H1 (cell line): ENCODE data around the gene TMEM132A. TPM values are rescaled to one million over a fixed set of nuclear protein-coding genes. Genes with fewer than 3 reads are reported as not detected.

ENCODE experiments used
- CTCF ChIA-PET: fragments of 300-600 bp; sonication (Branson Sonifier 250); formaldehyde crosslinking; loops from one replicate; lab custom pipeline; 2021; ENCODE audit not compliant: partially characterized antibody; lab: Charles Lee
- POLR2A ChIA-PET: fragments of 300-600 bp; sonication (Branson Sonifier 250); formaldehyde crosslinking; loops from one replicate; lab custom pipeline; 2021; ENCODE audit warnings: inconsistent platforms; ENCODE audit not compliant: partially characterized antibody; lab: Charles Lee
- DNase-seq, 2 experiments: peaks; one replicate each; pipeline versions ENCODE4 v3.0.0 to v3.0.0-alpha.2; 2010 to 2022; ENCODE audit warnings: low spot score in 2 of 2, low read depth in 1 of 2, mixed read lengths in 1 of 2
- FAIRE-seq: peaks from 2 replicates; lab custom pipeline; 2011; peaks lifted over from hg19 to GRCh38; lab: Jason Lieb, UNC
- H2AFZ ChIP-seq: 2 replicates; pipeline ENCODE4 v1.8.1; 2012; ENCODE audit warnings: low read length, inconsistent platforms
- H2AK5ac ChIP-seq: 2 replicates; pipeline ENCODE4 v1.6.1; 2013; ENCODE audit warnings: low read depth, low read length
- H2BK120ac ChIP-seq: replicated peaks from 2 replicates; pipeline ENCODE3; 2013; ENCODE audit warnings: low read depth, low read length, inconsistent platforms
- H2BK12ac ChIP-seq: 2 replicates; pipeline ENCODE4 v1.6.1; 2013; ENCODE audit warnings: low read depth, low read length
- H2BK15ac ChIP-seq: 2 replicates; pipeline ENCODE4 v1.6.1; 2013; ENCODE audit warnings: low read length
- H2BK20ac ChIP-seq: 2 replicates; pipeline ENCODE4 v1.6.1; 2013; ENCODE audit warnings: low read length
- H2BK5ac ChIP-seq: 2 replicates; pipeline ENCODE4 v1.6.1; 2013; ENCODE audit warnings: low read depth, low read length
- H3K14ac ChIP-seq: 2 replicates; pipeline ENCODE4 v1.6.1; 2013; ENCODE audit warnings: inconsistent platforms; ENCODE audit not compliant: insufficient read length
- H3K18ac ChIP-seq: 2 replicates; pipeline ENCODE4 v1.6.1; 2013; ENCODE audit warnings: low read length; ENCODE audit errors: extremely low read depth
- H3K23ac ChIP-seq: 2 replicates; pipeline ENCODE4 v1.6.1; 2013; ENCODE audit warnings: inconsistent platforms; ENCODE audit not compliant: insufficient read length
- H3K23me2 ChIP-seq: 2 replicates; pipeline ENCODE4 v1.6.1; 2013; ENCODE audit warnings: low read depth, low read length
- H3K27ac ChIP-seq: 2 replicates; pipeline ENCODE4 v1.6.1; 2011; ENCODE audit warnings: low read depth, low read length, inconsistent platforms
- H3K27me3 ChIP-seq, 4 experiments: replicated peaks in 1 of 4; 1 replicate in 1 of 4; 2 replicates in 3 of 4; pipeline versions ENCODE4 v1.6.1 to v1.8.1; 2011 to 2013; ENCODE audit warnings: low read length in 3 of 4, mild to moderate bottlenecking in 3 of 4, inconsistent platforms in 2 of 4, mixed read lengths in 2 of 4, moderate library complexity in 1 of 4; ENCODE audit not compliant: control insufficient read depth in 3 of 4, insufficient read depth in 3 of 4; ENCODE audit errors: extremely low read depth in 1 of 4
- H3K36me3 ChIP-seq, 4 experiments: 2 replicates each; pipeline versions ENCODE4 v1.6.1 to v1.8.1; 2011 to 2013; ENCODE audit warnings: mild to moderate bottlenecking in 4 of 4, low read length in 3 of 4, moderate library complexity in 2 of 4, control low read depth in 1 of 4, inconsistent platforms in 1 of 4; ENCODE audit not compliant: insufficient read depth in 4 of 4, control insufficient read depth in 2 of 4
- H3K4ac ChIP-seq: replicated peaks from 2 replicates; pipeline ENCODE3; 2013; ENCODE audit warnings: low read length, low read depth, mixed read lengths, inconsistent platforms; ENCODE audit not compliant: insufficient read length
- H3K4me1 ChIP-seq, 4 experiments: replicated peaks in 1 of 4; 1 replicate in 1 of 4; 2 replicates in 3 of 4; pipeline versions ENCODE4 v1.6.1 to v1.8.1; 2011 to 2013; ENCODE audit warnings: low read length in 3 of 4, inconsistent platforms in 2 of 4, mixed read lengths in 1 of 4; ENCODE audit not compliant: insufficient read depth in 4 of 4, control insufficient read depth in 3 of 4
- H3K4me2 ChIP-seq, 2 experiments: 2 replicates each; pipeline versions ENCODE4 v1.6.1 to v1.8.1; 2011 to 2013; ENCODE audit warnings: low read depth in 2 of 2, low read length in 2 of 2, control low read depth in 1 of 2, inconsistent platforms in 1 of 2, mild to moderate bottlenecking in 1 of 2; ENCODE audit not compliant: insufficient read depth in 1 of 2
- H3K4me3 ChIP-seq, 4 experiments: fragments of 200-600, 300-600 bp in 1 of 4; sonication (generic), shearing (Covaris generic), sonication (Bioruptor Twin) in 1 of 4; 2 replicates each; pipeline versions ENCODE4 v1.5.1 to v1.8.1; 2011 to 2016; ENCODE audit warnings: low read length in 4 of 4, low read depth in 3 of 4, control low read depth in 2 of 4, inconsistent platforms in 2 of 4, mild to moderate bottlenecking in 2 of 4, mixed read lengths in 1 of 4, moderate library complexity in 1 of 4; ENCODE audit not compliant: insufficient read depth in 2 of 4; ENCODE audit errors: extremely low read depth in 1 of 4
- H3K56ac ChIP-seq: replicated peaks from 2 replicates; pipeline ENCODE3; 2013; ENCODE audit warnings: low read depth, mild to moderate bottlenecking, mixed read lengths, low read length, inconsistent platforms; ENCODE audit not compliant: insufficient read length
- H3K79me1 ChIP-seq: 2 replicates; pipeline ENCODE4 v1.6.1; 2013; ENCODE audit warnings: low read depth, low read length, control low read depth
- H3K79me2 ChIP-seq, 2 experiments: 2 replicates each; pipeline versions ENCODE4 v1.6.1 to v1.8.1; 2012 to 2013; ENCODE audit warnings: low read length in 2 of 2, mild to moderate bottlenecking in 2 of 2, inconsistent platforms in 1 of 2; ENCODE audit not compliant: insufficient read depth in 2 of 2, control insufficient read depth in 1 of 2
- H3K9ac ChIP-seq, 4 experiments: replicated peaks in 1 of 4; 1 replicate in 1 of 4; 2 replicates in 3 of 4; pipeline versions ENCODE4 v1.6.1 to v1.8.1; 2011 to 2013; ENCODE audit warnings: low read depth in 3 of 4, low read length in 3 of 4, control low read depth in 2 of 4, mild to moderate bottlenecking in 2 of 4, moderate library complexity in 2 of 4, inconsistent platforms in 1 of 4; ENCODE audit errors: extremely low read depth in 1 of 4
- H3K9me3 ChIP-seq, 2 experiments: 2 replicates each; pipeline versions ENCODE4 v1.6.1 to v1.8.1; 2012 to 2013; ENCODE audit warnings: mild to moderate bottlenecking in 2 of 2, moderate library complexity in 2 of 2, control low read depth in 1 of 2, inconsistent platforms in 1 of 2, low read depth in 1 of 2, low read length in 1 of 2, mixed read lengths in 1 of 2; ENCODE audit not compliant: insufficient read depth in 2 of 2
- H4K20me1 ChIP-seq, 2 experiments: replicated peaks in 1 of 2; 2 replicates each; pipeline versions ENCODE3 to v1.8.1; 2011 to 2013; ENCODE audit warnings: inconsistent platforms in 2 of 2, low read length in 2 of 2, mild to moderate bottlenecking in 1 of 2; ENCODE audit not compliant: insufficient read depth in 2 of 2, control insufficient read depth in 1 of 2
- H4K5ac ChIP-seq: 2 replicates; pipeline ENCODE4 v1.6.1; 2013; ENCODE audit warnings: low read length, low read depth, mixed read lengths, inconsistent platforms; ENCODE audit not compliant: insufficient read length
- H4K8ac ChIP-seq: 2 replicates; pipeline ENCODE4 v1.8.0; 2013; ENCODE audit warnings: mild to moderate bottlenecking, moderate library complexity, low read length, inconsistent platforms; ENCODE audit not compliant: insufficient read depth; ENCODE audit errors: extremely low read depth
- H4K91ac ChIP-seq: replicated peaks from 2 replicates; pipeline ENCODE3; 2013; ENCODE audit warnings: low read length, mixed read lengths, inconsistent platforms; ENCODE audit not compliant: insufficient read length
- BRCA1 ChIP-seq: IDR thresholded peaks from 2 replicates; pipeline ENCODE4 v1.6.1; 2012; ENCODE audit warnings: low read depth, low read length, improper control_type of control experiment
- CHD2 ChIP-seq: IDR thresholded peaks from 2 replicates; pipeline ENCODE4 v1.6.1; 2012; ENCODE audit warnings: low read length, improper control_type of control experiment
- KDM1A ChIP-seq: fragments of 200-600, 300-600 bp; sonication (generic); IDR thresholded peaks from 2 replicates; pipeline ENCODE4 v1.7.1; 2016; ENCODE audit warnings: mild to moderate bottlenecking, low read length, borderline replicate concordance
- KDM5A ChIP-seq: fragments of 200-600 bp; IDR thresholded peaks from 2 replicates; pipeline ENCODE4 v1.7.1; 2012; ENCODE audit warnings: mild to moderate bottlenecking, low read length, inconsistent platforms, mixed read lengths
- PHF8 ChIP-seq: fragments of 200-600 bp; sonication (generic); conservative IDR thresholded peaks from 2 replicates; pipeline ENCODE4 v1.7.1; 2012; ENCODE audit warnings: low read depth, mild to moderate bottlenecking, inconsistent platforms, low read length, moderate library complexity
- POLR2AphosphoS5 ChIP-seq: IDR thresholded peaks from 2 replicates; pipeline ENCODE4 v1.6.1; 2011; ENCODE audit warnings: low read depth, low read length
- RBBP5 ChIP-seq: IDR thresholded peaks from 2 replicates; pipeline ENCODE4 v1.7.1; 2012; ENCODE audit warnings: low read depth, mild to moderate bottlenecking, inconsistent platforms, low read length, moderate library complexity, borderline replicate concordance
- SAP30 ChIP-seq: fragments of 300-600 bp; sonication (generic); IDR thresholded peaks from 2 replicates; pipeline ENCODE4 v1.7.1; 2012; ENCODE audit warnings: low read length, moderate library complexity, mild to moderate bottlenecking, inconsistent platforms; ENCODE audit not compliant: insufficient read depth, insufficient replicate concordance
- SIN3A ChIP-seq, 2 experiments: IDR thresholded peaks in 1 of 2; conservative IDR thresholded peaks in 1 of 2; 2 replicates each; pipeline ENCODE4 v1.6.1; 2011 to 2012; ENCODE audit warnings: low read length in 2 of 2, improper control_type of control experiment in 1 of 2, low read depth in 1 of 2, mild to moderate bottlenecking in 1 of 2
- SIRT6 ChIP-seq: IDR thresholded peaks from one replicate; pipeline ENCODE4 v1.7.1; 2012; ENCODE audit warnings: low read length, inconsistent platforms
- TAF1 ChIP-seq: IDR thresholded peaks from 2 replicates; pipeline ENCODE4 v1.6.1; 2011; ENCODE audit warnings: mild to moderate bottlenecking, low read depth, low read length
- TAF7 ChIP-seq: optimal IDR thresholded peaks from 2 replicates; pipeline ENCODE3; 2011; ENCODE audit warnings: low read depth, mild to moderate bottlenecking, inconsistent platforms, low read length, moderate library complexity, borderline replicate concordance
- TEAD4 ChIP-seq: IDR thresholded peaks from 2 replicates; pipeline ENCODE4 v1.6.1; 2012; ENCODE audit warnings: low read depth, low read length, inconsistent platforms, mixed read lengths
- whole genome bisulfite sequencing, 2 experiments: shearing (Covaris generic) in 1 of 2; methylation state at CpG; one replicate each; pipeline versions ENCODE4 v1.1.6 to v1.1.7; 2013 to 2015; ENCODE audit warnings: low lambda C conversion rate in 2 of 2, mixed read lengths in 2 of 2, inconsistent platforms in 1 of 2, low coverage in 1 of 2, missing lambda C conversion rate in 1 of 2; ENCODE audit not compliant: insufficient replicate concordance in 2 of 2, insufficient coverage in 1 of 2, insufficient read length in 1 of 2; ENCODE audit errors: extremely low coverage in 1 of 2, missing lambda C conversion rate in 1 of 2; 5-methylcytosine and 5-hydroxymethylcytosine counted together
- polyA plus RNA-seq, 7 experiments: library from polyadenylated mRNA; depleted of rRNA in 3 of 7; stranded (reverse) in 5 of 7; unstranded in 2 of 7; fragments of >200 nt in 5 of 7; fragments of 200-250 nt in 2 of 7; gene quantifications; 1 replicate in 5 of 7; 2 replicates in 1 of 7; 4 replicates in 1 of 7; pipeline versions ENCODE4 v1.2.1 to v1.2.3, GENCODE V29; 2011 to 2013; ENCODE audit warnings: missing spikeins in 2 of 7, mixed read lengths in 2 of 7
- total RNA-seq: library from RNA; stranded (reverse); fragmentation: NEBNext Ultra II Directional; extraction: Animal tissue kit (Norgen Biotek cat#: 25700); gene quantifications from 2 replicates; pipeline ENCODE4 v1.2.1, GENCODE V29; 2021

The TMEM132A gene
- total and polyA plus RNA-seq, 2 of the 8 experiments (the other 6 are each of a cell fraction or from before 2014, with no cell fraction given) = 46.6 to 97.9 TPM

- H2AK5ac ChIP-seq = no peak overlapping the region
- H4K5ac ChIP-seq = no peak overlapping the region
- no peak overlapping the region for H3K4ac ChIP-seq
- H3K4me1 ChIP-seq = peaks cover 0 to 3% (median 1%) of the 10 kb centered on the region in 4 experiments; a peak in 4 of 7 replicates
- H3K9me3 ChIP-seq = no peaks in the 10 kb centered on the region
- H2BK12ac ChIP-seq = no peak overlapping the region; the same call in 1 of the 2 replicates
- H2BK20ac ChIP-seq = no peak overlapping the region
- no peak overlapping the region for H3K27ac ChIP-seq
- H3K14ac ChIP-seq = no peak overlapping the region
- WGBS, 2 experiments = 93% methylated on average over 28 of the region's 37 CpGs; no CpG with 5 or more reads in 1 of the 2 experiments
- H4K8ac ChIP-seq = no peak overlapping the region
- no peak overlapping the region for H3K56ac ChIP-seq
- no peak overlapping the region for H4K91ac ChIP-seq
- H3K79me1 ChIP-seq = no peaks in the 10 kb centered on the region
- peaks cover 3 to 7% of the 10 kb centered on the region in 2 experiments for H4K20me1 ChIP-seq
- H3K23ac ChIP-seq = no peak overlapping the region
- H3K23me2 ChIP-seq = no peaks in the 10 kb centered on the region
- POLR2A ChIA-PET = interaction anchor here (0.9 to 2.1 kb wide), 4 partner anchors 10 to 28 kb away, joined by 3 to 5 read pairs (median 4); no protein-coding TSS in a partner anchor
- H2BK5ac ChIP-seq = no peak overlapping the region
- no peak overlapping the region for H3K18ac ChIP-seq
- H3K79me2 ChIP-seq = no peaks in the 10 kb centered on the region
- H3K9ac ChIP-seq = no peak overlapping the region
- TF ChIP-seq KDM1A (no peak), SAP30 (no peak), CHD2 (no peak), BRCA1 (no peak), KDM5A (no peak), TAF7 (no peak), TAF1 (no peak), TEAD4 (no peak), RBBP5 (no peak), SIRT6 (no peak), SIN3A (conservative IDR thresholded peaks at IDR 0.05 in 1 of 2, IDR thresholded peaks at IDR 0.05 in 1 of 2; ENCODE audit: low read depth in 1 of 2, low read length in 2 of 2) (no peak), PHF8 (no peak), POLR2AphosphoS5 (no peak; the same call in 1 of the 2 replicates)
- TF ChIP-seq, all 59 proteins: peak for 0
- Histone ChIP-seq H3K4me2 (no peak overlapping the region), H3K27me3 (no peaks in the 10 kb centered on the region), H2BK120ac (no peak overlapping the region), H3K36me3 (peaks cover 7 to 53% (median 26%) of the 10 kb centered on the region in 4 experiments; a peak in 7 of 8 replicates), H2AFZ (no peak overlapping the region), H2BK15ac (no peak overlapping the region), H3K4me3 (no peak overlapping the region)
- CTCF ChIA-PET = interaction anchor here (0.9 to 3.4 kb wide), 8 partner anchors 10 to 210 kb away, joined by 3 to 20 read pairs (median 4); no protein-coding TSS in a partner anchor
- FAIRE-seq = no peak
- DNase-seq = no peak
Observed at GRCh38 chr11:60933416-60934123, 9.3 kb downstream of the TMEM132A start.
